IMR-90 (cell line): ENCODE results near the gene ARTN. TPM values are rescaled to one million over a fixed set of nuclear protein-coding genes. Genes with fewer than 3 reads are reported as not detected.

Experiments used
- ATAC-seq: fragments of 200-7000 bp; cut with Tn5 transposase; 2 replicates; pipeline ENCODE4 v1.9.1; 2020; ENCODE audit warnings: low read depth, mild to moderate bottlenecking, moderate library complexity
- BruUV-seq: library from RNA; stranded (reverse); fragments of 400-500 nt; replicated peaks from 2 replicates; lab custom pipeline; 2021; lab: Mats Ljungman, UMichigan
- CTCF ChIA-PET: fragments of 300-600 bp; formaldehyde crosslinking; extraction: SDS; loops from one replicate; lab custom pipeline; 2021; ENCODE audit warnings: antibody characterized with exemption; lab: Yijun Ruan, JAX
- POLR2A ChIA-PET: fragments of 300-600 bp; sonication (Branson Sonifier 250); formaldehyde crosslinking; loops from one replicate; lab custom pipeline; 2022; ENCODE audit warnings: antibody characterized with exemption; ENCODE audit not compliant: unreplicated experiment; lab: Charles Lee
- DNase-seq: peaks from one replicate; pipeline ENCODE4 v3.0.0; 2013
- H2AFZ ChIP-seq: replicated peaks from 2 replicates; pipeline ENCODE3; 2013; ENCODE audit warnings: low read length, mild to moderate bottlenecking; ENCODE audit not compliant: poor library complexity
- H2AK5ac ChIP-seq: 2 replicates; pipeline ENCODE4 v1.6.1; 2013; ENCODE audit warnings: low read depth, low read length, inconsistent platforms
- H2AK9ac ChIP-seq: replicated peaks from 2 replicates; pipeline ENCODE3; 2013; ENCODE audit warnings: mild to moderate bottlenecking, low read depth, low read length, moderate library complexity; ENCODE audit not compliant: poor library complexity
- H2BK120ac ChIP-seq: 2 replicates; pipeline ENCODE4 v1.6.1; 2013; ENCODE audit warnings: low read depth, low read length, inconsistent platforms
- H2BK15ac ChIP-seq: 3 replicates; pipeline ENCODE4 v1.6.1; 2013; ENCODE audit warnings: low read depth, low read length, inconsistent platforms
- H2BK20ac ChIP-seq: 2 replicates; pipeline ENCODE4 v1.6.1; 2013; ENCODE audit warnings: low read depth, mild to moderate bottlenecking, inconsistent platforms, low read length, moderate library complexity
- H2BK5ac ChIP-seq: 2 replicates; pipeline ENCODE4 v1.6.1; 2013; ENCODE audit warnings: mild to moderate bottlenecking, low read depth, low read length, inconsistent platforms; ENCODE audit not compliant: poor library complexity, severe bottlenecking
- H3K14ac ChIP-seq: replicated peaks from 2 replicates; pipeline ENCODE4 v1.6.1; 2013; ENCODE audit warnings: low read depth, low read length, inconsistent platforms
- H3K18ac ChIP-seq: 2 replicates; pipeline ENCODE4 v1.6.1; 2013; ENCODE audit warnings: low read depth, low read length, control low read depth
- H3K23ac ChIP-seq: 2 replicates; pipeline ENCODE4 v1.6.1; 2013; ENCODE audit warnings: low read depth, low read length, inconsistent platforms
- H3K27ac ChIP-seq: 2 replicates; pipeline ENCODE4 v1.5.1; 2013; ENCODE audit warnings: mild to moderate bottlenecking, control low read depth, low read length; ENCODE audit not compliant: insufficient read depth
- H3K27me3 ChIP-seq: 2 replicates; pipeline ENCODE4 v1.6.1; 2013; ENCODE audit warnings: low read length; ENCODE audit not compliant: control insufficient read depth, insufficient read depth
- H3K36me3 ChIP-seq: 2 replicates; pipeline ENCODE4 v1.6.1; 2013; ENCODE audit warnings: low read length, mixed read lengths; ENCODE audit not compliant: control insufficient read depth, insufficient read depth
- H3K4ac ChIP-seq: 2 replicates; pipeline ENCODE4 v1.6.1; 2013; ENCODE audit warnings: low read depth, low read length, inconsistent platforms
- H3K4me1 ChIP-seq: 2 replicates; pipeline ENCODE4 v1.6.1; 2013; ENCODE audit warnings: low read length, mixed read lengths; ENCODE audit not compliant: control insufficient read depth, insufficient read depth
- H3K4me2 ChIP-seq: 2 replicates; pipeline ENCODE4 v1.6.1; 2013; ENCODE audit warnings: low read depth, mild to moderate bottlenecking, control low read depth, low read length, moderate library complexity
- H3K4me3 ChIP-seq: 2 replicates; pipeline ENCODE4 v1.5.1; 2013; ENCODE audit warnings: low read depth, mild to moderate bottlenecking, control low read depth, low read length, moderate library complexity; ENCODE audit not compliant: insufficient read depth
- H3K56ac ChIP-seq: 2 replicates; pipeline ENCODE4 v1.6.1; 2013; ENCODE audit warnings: low read length, inconsistent platforms; ENCODE audit not compliant: insufficient read depth; ENCODE audit errors: extremely low read depth
- H3K79me1 ChIP-seq, 2 experiments: 2 replicates each; pipeline ENCODE4 v1.6.1; 2013; ENCODE audit warnings: low read length in 2 of 2, inconsistent platforms in 1 of 2, low read depth in 1 of 2
- H3K9ac ChIP-seq: 2 replicates; pipeline ENCODE4 v1.6.1; 2013; ENCODE audit warnings: low read depth, low read length, control low read depth
- H3K9me1 ChIP-seq: 2 replicates; pipeline ENCODE4 v1.6.1; 2013; ENCODE audit warnings: low read length, inconsistent platforms; ENCODE audit not compliant: insufficient read depth
- H3K9me3 ChIP-seq: 2 replicates; pipeline ENCODE4 v1.6.1; 2013; ENCODE audit warnings: low read length; ENCODE audit not compliant: control insufficient read depth, insufficient read depth
- H4K20me1 ChIP-seq: 2 replicates; pipeline ENCODE4 v1.6.1; 2013; ENCODE audit warnings: low read length, inconsistent platforms; ENCODE audit not compliant: insufficient read depth
- H4K5ac ChIP-seq: 2 replicates; pipeline ENCODE4 v1.6.1; 2013; ENCODE audit warnings: mild to moderate bottlenecking, low read depth, low read length, control low read depth
- H4K8ac ChIP-seq, 2 experiments: 2 replicates each; pipeline ENCODE4 v1.6.1; 2013; ENCODE audit warnings: low read depth in 2 of 2, low read length in 2 of 2, control low read depth in 1 of 2, inconsistent platforms in 1 of 2
- H4K91ac ChIP-seq: 2 replicates; pipeline ENCODE4 v1.6.1; 2013; ENCODE audit warnings: low read depth, low read length, inconsistent platforms; ENCODE audit not compliant: insufficient read depth
- CTCF ChIP-seq: conservative IDR thresholded peaks from 2 replicates; pipeline ENCODE4 v1.5.1; 2012; ENCODE audit warnings: mild to moderate bottlenecking, low read depth, low read length, improper control_type of control experiment
- MAZ ChIP-seq: IDR thresholded peaks from 2 replicates; pipeline ENCODE4 v1.6.1; 2012; ENCODE audit warnings: low read depth, mild to moderate bottlenecking, low read length, improper control_type of control experiment, moderate library complexity, borderline replicate concordance
- MXI1 ChIP-seq: IDR thresholded peaks from 2 replicates; pipeline ENCODE4 v1.6.1; 2012; ENCODE audit warnings: low read depth, mild to moderate bottlenecking, low read length, moderate library complexity, borderline replicate concordance
- POLR2A ChIP-seq: IDR thresholded peaks from 2 replicates; pipeline ENCODE4 v1.6.1; 2012; ENCODE audit warnings: mild to moderate bottlenecking, low read depth, low read length
- RAD21 ChIP-seq: IDR thresholded peaks from 2 replicates; pipeline ENCODE4 v1.6.1; 2012; ENCODE audit warnings: low read length, improper control_type of control experiment
- RCOR1 ChIP-seq: IDR thresholded peaks from 2 replicates; pipeline ENCODE4 v1.6.1; 2012; ENCODE audit warnings: mild to moderate bottlenecking, low read length, improper control_type of control experiment; ENCODE audit not compliant: insufficient replicate concordance
- RFX5 ChIP-seq: IDR thresholded peaks from 2 replicates; pipeline ENCODE4 v1.8.0; 2012; ENCODE audit warnings: low read depth, mild to moderate bottlenecking, low read length, moderate library complexity
- USF2 ChIP-seq: fragments of 150-350 bp; IDR thresholded peaks from 2 replicates; pipeline ENCODE4 v1.6.1; 2017; ENCODE audit warnings: mild to moderate bottlenecking, antibody characterized with exemption, low read length, low read depth
- WGBS, 2 experiments: methylation state at CpG; one replicate each; pipeline versions ENCODE4 v1.1.5 to v1.1.7; 2013; ENCODE audit warnings: missing lambda C conversion rate in 2 of 2; ENCODE audit not compliant: insufficient read length in 1 of 2; ENCODE audit errors: extremely low coverage in 2 of 2; 5-methylcytosine and 5-hydroxymethylcytosine counted together
- dilution Hi-C: fragments of 300-500 bp; cut with HindIII; formaldehyde crosslinking; loops from one replicate; pipeline ENCODE4 v1.14.3; 2018; ENCODE audit warnings: low sequenced_read_pairs; ENCODE audit not compliant: unreplicated experiment
- in situ Hi-C: fragments of 300-500 bp; cut with MboI; formaldehyde crosslinking; loops from 3 replicates; pipeline ENCODE4 v1.14.3; 2019; ENCODE audit warnings: low sequenced_read_pairs, inconsistent platforms, mixed read lengths
- intact Hi-C: fragments of 100-400 bp; cut with micrococcal nuclease; formaldehyde crosslinking; loops from 2 replicates; pipeline ENCODE4 v1.10.0; 2022
- polyA plus RNA-seq, 3 experiments: library from polyadenylated mRNA; depleted of rRNA; stranded (reverse); fragments of >200 nt; gene quantifications; 2 replicates each; pipeline ENCODE4 v1.2.3, GENCODE V29; 2012; ENCODE audit warnings: low replicate concordance in 1 of 3
- total RNA-seq: library from RNA; depleted of rRNA; stranded (reverse); fragments of >200 nt; gene quantifications from 2 replicates; pipeline ENCODE4 v1.2.3, GENCODE V29; 2012

The ARTN gene
- total and polyA plus RNA-seq, 2 of the 4 experiments (the other 2 are of a cell fraction): 0.29 TPM; not detected in 1

- peak overlapping the region; percentile 69 for H2BK5ac ChIP-seq
- H4K8ac ChIP-seq: peak overlapping the region; percentile 65 to 79
- ATAC-seq (peak; percentile 38), DNase-seq (peak; percentile 41)
- intact Hi-C loops (no loop called here), dilution Hi-C loops (no loop called here), in situ Hi-C loops (no loop called here)
- BruUV-seq: no TSS peak
- H4K5ac ChIP-seq: peak overlapping the region; percentile 25
- ChIA-PET POLR2A (no interaction called here), CTCF (no interaction called here)
- H3K4ac ChIP-seq: peak overlapping the region; percentile 95
- no peaks in the 10 kb centered on the region for H3K9me3 ChIP-seq
- no peak overlapping the region; the same call in 1 of the 2 replicates for H3K18ac ChIP-seq
- no peak overlapping the region for H2BK20ac ChIP-seq
- peak overlapping the region; percentile 75 for H3K9ac ChIP-seq
- peaks cover 40% of the 10 kb centered on the region for H3K36me3 ChIP-seq
- H3K4me2 ChIP-seq: peak overlapping the region; percentile 96
- H3K23ac ChIP-seq: peak overlapping the region; percentile 81
- peaks cover 47 to 86% of the 10 kb centered on the region in 2 experiments; a peak in 3 of 4 replicates for H3K79me1 ChIP-seq
- H4K20me1 ChIP-seq: peaks cover 57% of the 10 kb centered on the region
- peak overlapping the region; percentile 20 for H2BK120ac ChIP-seq
- H3K4me1 ChIP-seq: peaks cover 21% of the 10 kb centered on the region
- 0% methylated on average over 12 of the region's 45 CpGs; no CpG with 5 or more reads in 1 of the 2 experiments for WGBS, 2 experiments
- H3K56ac ChIP-seq: peak overlapping the region; percentile 39; the same call in 1 of the 2 replicates
- peak overlapping the region; percentile 90 for H4K91ac ChIP-seq
- TF ChIP-seq MAZ (peak; percentile 38; the same call in 1 of the 2 replicates), RCOR1 (no peak), MXI1 (peak; percentile 95), RFX5 (no peak), CTCF (no peak), RAD21 (no peak), USF2 (peak; percentile 62; the same call in 1 of the 2 replicates), POLR2A (no peak)
- H2BK15ac ChIP-seq: peak overlapping the region; percentile 69; the same call in 2 of the 3 replicates
- H3K27me3 ChIP-seq: no peaks in the 10 kb centered on the region
- H3K9me1 ChIP-seq: peaks cover 39% of the 10 kb centered on the region
- peak overlapping the region; percentile 100 for H2AK9ac ChIP-seq
- H3K27ac ChIP-seq: peak overlapping the region; percentile 86
- peak overlapping the region; percentile 91 for H2AFZ ChIP-seq
- H2AK5ac ChIP-seq: peak overlapping the region; percentile 76
- H3K14ac ChIP-seq: peak overlapping the region; percentile 88
- H3K4me3 ChIP-seq: peak overlapping the region; percentile 72
Observed at GRCh38 chr1:43979528-43980254, 46.1 kb downstream of the ARTN start.
